Liver (tissue), 9 donors: ENCODE results near the gene RUNX1. TPM values are rescaled to one million over a fixed set of nuclear protein-coding genes. Genes with fewer than 3 reads are reported as not detected.

Experiments used
- DNase-seq: peaks from one replicate; pipeline ENCODE4 v3.0.0-alpha.2; 2017; ENCODE audit warnings: low spot score
- H3K27ac ChIP-seq, 2 donors: one replicate each; pipeline ENCODE4 v1.7.0; 2013; ENCODE audit warnings: inconsistent platforms in 2 of 2, low read length in 2 of 2, control low read depth in 1 of 2, low read depth in 1 of 2, mild to moderate bottlenecking in 1 of 2
- H3K27me3 ChIP-seq, 4 donors: one replicate each; pipeline versions ENCODE4 v1.6.1 to v1.7.0; 2013; ENCODE audit warnings: low read length in 3 of 4, inconsistent platforms in 1 of 4, mild to moderate bottlenecking in 1 of 4, moderate library complexity in 1 of 4; ENCODE audit not compliant: control insufficient read depth in 4 of 4, insufficient read depth in 4 of 4
- H3K36me3 ChIP-seq, 4 donors: one replicate each; pipeline versions ENCODE4 v1.6.1 to v1.7.0; 2013; ENCODE audit warnings: low read length in 3 of 4, mild to moderate bottlenecking in 3 of 4, low read depth in 1 of 4, moderate library complexity in 1 of 4; ENCODE audit not compliant: control insufficient read depth in 4 of 4, insufficient read depth in 3 of 4
- H3K4me1 ChIP-seq, 4 donors: one replicate each; pipeline versions ENCODE4 v1.6.1 to v1.7.0; 2013; ENCODE audit warnings: low read length in 3 of 4, mild to moderate bottlenecking in 3 of 4, moderate library complexity in 1 of 4; ENCODE audit not compliant: control insufficient read depth in 4 of 4, insufficient read depth in 4 of 4
- H3K4me3 ChIP-seq, 3 donors: one replicate each; pipeline versions ENCODE4 v1.6.1 to v1.7.0; 2013; ENCODE audit warnings: low read length in 3 of 3, control low read depth in 1 of 3, low read depth in 1 of 3, mild to moderate bottlenecking in 1 of 3
- H3K9ac ChIP-seq, 2 donors: one replicate each; pipeline ENCODE4 v1.7.0; 2013; ENCODE audit warnings: low read length in 2 of 2, mild to moderate bottlenecking in 2 of 2, moderate library complexity in 2 of 2, control low read depth in 1 of 2, low read depth in 1 of 2
- H3K9me3 ChIP-seq, 4 donors: one replicate each; pipeline versions ENCODE4 v1.6.1 to v1.7.0; 2013; ENCODE audit warnings: low read length in 3 of 4; ENCODE audit not compliant: control insufficient read depth in 4 of 4
- ATF3 ChIP-seq: IDR thresholded peaks from 2 replicates; pipeline ENCODE4 v1.6.1; 2016; ENCODE audit warnings: antibody characterized with exemption
- EGR1 ChIP-seq, 2 donors: IDR thresholded peaks; 2 replicates each; pipeline ENCODE4 v1.6.1; 2016 to 2018; ENCODE audit warnings: antibody characterized with exemption in 2 of 2, low read depth in 2 of 2
- FOXA2 ChIP-seq: IDR thresholded peaks from 2 replicates; pipeline ENCODE4 v1.6.1; 2016; ENCODE audit warnings: antibody characterized with exemption
- HNF4A ChIP-seq, 2 donors: conservative IDR thresholded peaks; 2 replicates each; pipeline ENCODE4 v1.6.1; 2016; ENCODE audit warnings: antibody characterized with exemption in 2 of 2, mild to moderate bottlenecking in 2 of 2
- HNF4G ChIP-seq: IDR thresholded peaks from 2 replicates; pipeline ENCODE4 v1.6.1; 2016; ENCODE audit warnings: antibody characterized with exemption
- JUND ChIP-seq, 2 donors: IDR thresholded peaks; 2 replicates each; pipeline ENCODE4 v1.6.1; 2016; ENCODE audit warnings: antibody characterized with exemption in 2 of 2
- NR2F2 ChIP-seq: IDR thresholded peaks from 2 replicates; pipeline ENCODE4 v1.6.1; 2016; ENCODE audit warnings: antibody characterized with exemption
- RAD21 ChIP-seq, 2 donors: IDR thresholded peaks; 2 replicates each; pipeline ENCODE4 v1.6.1; 2016; ENCODE audit warnings: antibody characterized with exemption in 2 of 2, mild to moderate bottlenecking in 2 of 2
- REST ChIP-seq: IDR thresholded peaks from 2 replicates; pipeline ENCODE4 v1.6.1; 2016; ENCODE audit warnings: antibody characterized with exemption, mild to moderate bottlenecking
- RXRA ChIP-seq, 2 donors: IDR thresholded peaks; 2 replicates each; pipeline ENCODE4 v1.6.1; 2017 to 2018; ENCODE audit warnings: antibody characterized with exemption in 2 of 2, mild to moderate bottlenecking in 1 of 2
- SP1 ChIP-seq: IDR thresholded peaks from 2 replicates; pipeline ENCODE4 v1.6.1; 2018; ENCODE audit warnings: antibody characterized with exemption, mild to moderate bottlenecking
- TAF1 ChIP-seq: conservative IDR thresholded peaks from 2 replicates; pipeline ENCODE4 v1.6.1; 2016; ENCODE audit warnings: antibody characterized with exemption, mild to moderate bottlenecking
- YY1 ChIP-seq: IDR thresholded peaks from 2 replicates; pipeline ENCODE4 v1.6.1; 2016; ENCODE audit warnings: antibody characterized with exemption, mild to moderate bottlenecking
- WGBS: extraction: QIAGEN DNeasy Blood & Tissue Kit; methylation state at CpG from one replicate; pipeline ENCODE4 v1.1.7; 2013; 5-methylcytosine and 5-hydroxymethylcytosine counted together
- polyA plus RNA-seq, 2 donors: library from polyadenylated mRNA; stranded (reverse) in 1 of 2; unstranded in 1 of 2; fragments of 200-250 nt in 1 of 2; fragments of >200 nt in 1 of 2; fragmentation: Nextera tagmentation in 1 of 2; extraction: Ambion mirVana in 1 of 2; gene quantifications; one replicate each; pipeline versions ENCODE4 v1.2.1 to v1.2.3, GENCODE V29; 2013 to 2015
- total RNA-seq, 2 donors: library from RNA; depleted of rRNA; stranded (reverse); fragments of >200 nt; gene quantifications; one replicate each; pipeline ENCODE4 v1.2.3, GENCODE V29; 2014
- TF ChIP-seq, protein P1 (sequence below): IDR thresholded peaks from 2 replicates; pipeline ENCODE4 v1.6.1; 2016; ENCODE audit warnings: antibody characterized with exemption
- TF ChIP-seq, protein P2 (sequence below): IDR thresholded peaks from 2 replicates; pipeline ENCODE4 v1.6.1; 2016; ENCODE audit warnings: antibody characterized with exemption
- donor health status: healthy.
- donor health status: healthy.
- donor health status: healthy.
- donor health status: healthy.
- donor health status: healthy.

Gene RUNX1
- total and polyA plus RNA-seq, 4 donors, result 0.98 to 7.2 (median 3.1) TPM

GRCh38 chr21:34807881-34808568, 241.1 kb downstream of the RUNX1 start:
- TF ChIP-seq EGR1 (IDR thresholded peaks at IDR 0.05; ENCODE audit: low read depth in 2 of 2), result no peak
- no peak for TF ChIP-seq RXRA (IDR thresholded peaks at IDR 0.05)
- TF ChIP-seq SP1, result no peak
- TF ChIP-seq TAF1, result no peak
- TF ChIP-seq, protein P1, sequence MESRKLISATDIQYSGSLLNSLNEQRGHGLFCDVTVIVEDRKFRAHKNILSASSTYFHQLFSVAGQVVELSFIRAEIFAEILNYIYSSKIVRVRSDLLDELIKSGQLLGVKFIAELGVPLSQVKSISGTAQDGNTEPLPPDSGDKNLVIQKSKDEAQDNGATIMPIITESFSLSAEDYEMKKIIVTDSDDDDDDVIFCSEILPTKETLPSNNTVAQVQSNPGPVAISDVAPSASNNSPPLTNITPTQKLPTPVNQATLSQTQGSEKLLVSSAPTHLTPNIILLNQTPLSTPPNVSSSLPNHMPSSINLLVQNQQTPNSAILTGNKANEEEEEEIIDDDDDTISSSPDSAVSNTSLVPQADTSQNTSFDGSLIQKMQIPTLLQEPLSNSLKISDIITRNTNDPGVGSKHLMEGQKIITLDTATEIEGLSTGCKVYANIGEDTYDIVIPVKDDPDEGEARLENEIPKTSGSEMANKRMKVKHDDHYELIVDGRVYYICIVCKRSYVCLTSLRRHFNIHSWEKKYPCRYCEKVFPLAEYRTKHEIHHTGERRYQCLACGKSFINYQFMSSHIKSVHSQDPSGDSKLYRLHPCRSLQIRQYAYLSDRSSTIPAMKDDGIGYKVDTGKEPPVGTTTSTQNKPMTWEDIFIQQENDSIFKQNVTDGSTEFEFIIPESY, result no peak
- TF ChIP-seq, protein P2, sequence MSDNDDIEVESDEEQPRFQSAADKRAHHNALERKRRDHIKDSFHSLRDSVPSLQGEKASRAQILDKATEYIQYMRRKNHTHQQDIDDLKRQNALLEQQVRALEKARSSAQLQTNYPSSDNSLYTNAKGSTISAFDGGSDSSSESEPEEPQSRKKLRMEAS, result no peak
- no peak for TF ChIP-seq ATF3
- no peak for TF ChIP-seq HNF4A (conservative IDR thresholded peaks at IDR 0.05)
- no peak for TF ChIP-seq REST
- no peak for TF ChIP-seq NR2F2
- no peak for TF ChIP-seq JUND (IDR thresholded peaks at IDR 0.05)
- TF ChIP-seq YY1, result no peak
- Histone ChIP-seq H3K4me3 (no peak overlapping the region), H3K36me3 (peaks cover 0 to 4% (median 0%) of the 10 kb centered on the region in 4 donors), H3K9me3 (no peaks in the 10 kb centered on the region), H3K4me1 (no peaks in the 10 kb centered on the region), H3K9ac (no peak overlapping the region), H3K27me3 (no peaks in the 10 kb centered on the region), H3K27ac (no peak overlapping the region)
- no peak for DNase-seq
- 86% methylated on average over 15 of the region's 15 CpGs for WGBS

DNA sequence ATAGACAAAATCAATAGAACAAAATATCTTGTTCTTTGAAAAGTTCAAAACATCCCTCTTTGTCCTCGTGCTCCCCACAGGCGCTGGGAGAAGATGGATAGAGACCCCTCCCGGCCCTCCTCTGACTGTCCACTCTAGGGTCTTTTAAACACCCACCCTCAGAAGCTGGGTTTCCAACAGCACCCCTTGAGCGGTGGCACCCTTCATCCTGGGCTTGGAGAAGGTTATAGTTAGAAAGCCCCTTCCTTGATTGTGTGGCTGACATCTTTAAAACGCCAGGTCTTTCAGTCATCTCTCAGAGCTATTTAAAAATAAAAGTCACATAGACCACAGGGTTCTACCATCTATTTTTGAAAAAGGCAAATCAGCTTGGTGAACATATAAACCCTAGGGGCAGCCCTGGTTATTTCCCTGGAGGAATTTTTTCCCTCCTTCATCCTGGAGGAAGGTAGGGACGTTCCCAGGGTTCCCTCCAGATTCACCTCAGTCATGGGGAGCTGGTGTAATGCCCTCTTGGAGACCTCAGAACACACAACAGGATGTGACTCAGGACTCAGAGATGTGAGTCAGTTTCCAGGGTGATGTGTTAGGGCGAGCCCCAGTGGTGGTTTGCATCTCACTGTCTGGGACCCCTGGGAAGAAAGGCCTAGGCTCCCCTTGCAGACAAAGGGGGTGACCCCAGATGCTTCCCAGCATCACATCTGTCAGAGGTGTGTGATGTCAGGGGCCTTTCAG, 241.8 kb downstream of the RUNX1 start:
- Histone ChIP-seq H3K36me3 (peaks cover 0 to 4% (median 0%) of the 10 kb centered on the region in 4 donors), H3K27ac (no peak overlapping the region), H3K4me3 (no peak overlapping the region), H3K27me3 (no peaks in the 10 kb centered on the region), H3K9me3 (no peaks in the 10 kb centered on the region), H3K9ac (no peak overlapping the region), H3K4me1 (no peaks in the 10 kb centered on the region)
- no peak for DNase-seq
- TF ChIP-seq JUND (IDR thresholded peaks at IDR 0.05) (no peak), RXRA (IDR thresholded peaks at IDR 0.05) (no peak), HNF4G (no peak), RAD21 (IDR thresholded peaks at IDR 0.05) (no peak), REST (no peak), FOXA2 (no peak), SP1 (no peak), NR2F2 (no peak)
- TF ChIP-seq, protein P1, result no peak
- TF ChIP-seq, protein P2, result no peak
- 90% methylated on average over 7 of the region's 7 CpGs for WGBS
